SU-DHL-6 (cell line): Measurements from ENCODE around the gene PRSS57.

Experiments used
- H2AFZ ChIP-seq: fragments of 200-600 bp; sonication (generic); 2 replicates; pipeline ENCODE4 v1.6.1; 2014; ENCODE audit warnings: low read depth, mild to moderate bottlenecking, moderate library complexity, mixed read lengths, antibody characterized with exemption, low read length; ENCODE audit not compliant: severe bottlenecking
- H3F3A ChIP-seq: fragments of 200-600 bp; shearing (Covaris generic); 2 replicates; pipeline ENCODE4 v1.6.0; 2016; ENCODE audit warnings: antibody characterized with exemption, mild to moderate bottlenecking; ENCODE audit not compliant: insufficient read depth
- H3K27ac ChIP-seq: fragments of 200-600 bp; sonication (generic); 2 replicates; pipeline ENCODE4 v1.5.1; 2016; ENCODE audit warnings: low read depth, mild to moderate bottlenecking, low read length, moderate library complexity, mixed read lengths
- H3K27me3 ChIP-seq: fragments of 200-600 bp; sonication (generic), shearing (Covaris generic); 2 replicates; pipeline ENCODE4 v1.6.0; 2014; ENCODE audit warnings: mild to moderate bottlenecking, low read length
- H3K36me3 ChIP-seq: fragments of 200-600 bp; sonication (generic); 2 replicates; pipeline ENCODE4 v1.6.1; 2014; ENCODE audit warnings: mild to moderate bottlenecking, low read length, mixed read lengths
- H3K4me2 ChIP-seq: fragments of 300-600, 200-600 bp; shearing (Covaris generic), sonication (generic); 2 replicates; pipeline ENCODE4 v1.6.0; 2014; ENCODE audit warnings: low read length, low read depth, mild to moderate bottlenecking; ENCODE audit not compliant: poor library complexity, severe bottlenecking
- H3K4me3 ChIP-seq: fragments of 200-600 bp; sonication (generic); 2 replicates; pipeline ENCODE4 v1.5.1; 2014; ENCODE audit warnings: antibody characterized with exemption, low read length, mild to moderate bottlenecking, mixed read lengths; ENCODE audit not compliant: insufficient read depth, poor library complexity, severe bottlenecking
- H3K79me2 ChIP-seq: fragments of 200-600 bp; sonication (generic); 2 replicates; pipeline ENCODE4 v1.6.1; 2014; ENCODE audit warnings: mild to moderate bottlenecking, low read length, moderate library complexity; ENCODE audit not compliant: insufficient read depth
- H3K9ac ChIP-seq: fragments of 200-600 bp; sonication (generic); 2 replicates; pipeline ENCODE4 v1.7.0; 2014; ENCODE audit warnings: mild to moderate bottlenecking, low read length
- H3K9me2 ChIP-seq: fragments of 200-600 bp; sonication (generic); replicated peaks from 2 replicates; pipeline ENCODE4 v1.6.1; 2014; ENCODE audit warnings: low read length; ENCODE audit not compliant: insufficient read depth
- H3K9me3 ChIP-seq: fragments of 200-600 bp; sonication (generic); 2 replicates; pipeline ENCODE4 v1.6.1; 2014; ENCODE audit warnings: low read length, mixed read lengths; ENCODE audit not compliant: insufficient read depth
- H4K20me1 ChIP-seq: fragments of 200-600 bp; sonication (generic); 2 replicates; pipeline ENCODE4 v1.6.1; 2014; ENCODE audit warnings: low read depth, mild to moderate bottlenecking, antibody characterized with exemption, low read length, moderate library complexity, mixed read lengths
- EZH2phosphoT487 ChIP-seq: fragments of 200-600 bp; sonication (generic), shearing (Covaris generic); conservative IDR thresholded peaks from 2 replicates; pipeline ENCODE4 v1.6.1; 2018; ENCODE audit warnings: mild to moderate bottlenecking, antibody characterized with exemption, low read length, moderate library complexity, mixed read lengths
- TF ChIP-seq, protein P1 (sequence below): fragments of 200-600 bp; sonication (generic); IDR thresholded peaks from one replicate; pipeline ENCODE4 v1.5.1; 2017; ENCODE audit warnings: antibody characterized with exemption, mild to moderate bottlenecking, low read length, moderate library complexity; ENCODE audit not compliant: insufficient read depth, poor library complexity, severe bottlenecking

Gene PRSS57

DNA sequence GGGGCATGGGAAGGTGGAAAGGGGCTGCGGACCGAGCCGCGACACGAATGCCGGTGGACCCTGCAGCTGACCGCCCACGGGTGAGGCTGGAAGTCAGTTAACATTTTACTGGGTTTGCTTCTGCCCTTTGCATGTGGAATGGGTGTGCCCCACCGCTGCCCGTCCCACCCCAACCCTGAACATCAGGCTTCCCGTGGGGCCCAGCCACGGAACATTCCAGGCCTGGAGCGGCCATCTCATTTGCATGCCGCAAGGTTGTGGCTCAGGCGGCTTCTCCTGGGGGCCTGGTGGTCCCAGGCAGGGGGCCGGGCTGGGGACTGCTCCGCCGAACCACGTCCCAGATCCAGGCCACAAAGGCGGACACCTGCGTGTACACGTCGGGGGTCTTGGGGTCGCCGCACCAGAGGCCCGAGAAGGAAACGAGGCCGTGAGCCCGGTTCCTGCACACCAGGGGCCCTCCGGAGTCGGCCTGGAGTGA lies 9.8 kb downstream of the PRSS57 start:
- H3K4me3 ChIP-seq: no peak overlapping the region
- no peaks in the 10 kb centered on the region for H3K27me3 ChIP-seq
- no peak overlapping the region for H2AFZ ChIP-seq
- H3K27ac ChIP-seq: no peak overlapping the region
- H3K36me3 ChIP-seq: no peaks in the 10 kb centered on the region
- H3F3A ChIP-seq: no peaks in the 10 kb centered on the region
- H3K4me2 ChIP-seq: no peak overlapping the region
- H3K9me3 ChIP-seq: no peaks in the 10 kb centered on the region
- H4K20me1 ChIP-seq: no peaks in the 10 kb centered on the region
- H3K9me2 ChIP-seq: no peaks in the 10 kb centered on the region
- no peak for TF ChIP-seq EZH2phosphoT487
- TF ChIP-seq, protein P1, sequence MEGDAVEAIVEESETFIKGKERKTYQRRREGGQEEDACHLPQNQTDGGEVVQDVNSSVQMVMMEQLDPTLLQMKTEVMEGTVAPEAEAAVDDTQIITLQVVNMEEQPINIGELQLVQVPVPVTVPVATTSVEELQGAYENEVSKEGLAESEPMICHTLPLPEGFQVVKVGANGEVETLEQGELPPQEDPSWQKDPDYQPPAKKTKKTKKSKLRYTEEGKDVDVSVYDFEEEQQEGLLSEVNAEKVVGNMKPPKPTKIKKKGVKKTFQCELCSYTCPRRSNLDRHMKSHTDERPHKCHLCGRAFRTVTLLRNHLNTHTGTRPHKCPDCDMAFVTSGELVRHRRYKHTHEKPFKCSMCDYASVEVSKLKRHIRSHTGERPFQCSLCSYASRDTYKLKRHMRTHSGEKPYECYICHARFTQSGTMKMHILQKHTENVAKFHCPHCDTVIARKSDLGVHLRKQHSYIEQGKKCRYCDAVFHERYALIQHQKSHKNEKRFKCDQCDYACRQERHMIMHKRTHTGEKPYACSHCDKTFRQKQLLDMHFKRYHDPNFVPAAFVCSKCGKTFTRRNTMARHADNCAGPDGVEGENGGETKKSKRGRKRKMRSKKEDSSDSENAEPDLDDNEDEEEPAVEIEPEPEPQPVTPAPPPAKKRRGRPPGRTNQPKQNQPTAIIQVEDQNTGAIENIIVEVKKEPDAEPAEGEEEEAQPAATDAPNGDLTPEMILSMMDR: no peak
- no peak overlapping the region for H3K9ac ChIP-seq
- H3K79me2 ChIP-seq: no peaks in the 10 kb centered on the region

DNA sequence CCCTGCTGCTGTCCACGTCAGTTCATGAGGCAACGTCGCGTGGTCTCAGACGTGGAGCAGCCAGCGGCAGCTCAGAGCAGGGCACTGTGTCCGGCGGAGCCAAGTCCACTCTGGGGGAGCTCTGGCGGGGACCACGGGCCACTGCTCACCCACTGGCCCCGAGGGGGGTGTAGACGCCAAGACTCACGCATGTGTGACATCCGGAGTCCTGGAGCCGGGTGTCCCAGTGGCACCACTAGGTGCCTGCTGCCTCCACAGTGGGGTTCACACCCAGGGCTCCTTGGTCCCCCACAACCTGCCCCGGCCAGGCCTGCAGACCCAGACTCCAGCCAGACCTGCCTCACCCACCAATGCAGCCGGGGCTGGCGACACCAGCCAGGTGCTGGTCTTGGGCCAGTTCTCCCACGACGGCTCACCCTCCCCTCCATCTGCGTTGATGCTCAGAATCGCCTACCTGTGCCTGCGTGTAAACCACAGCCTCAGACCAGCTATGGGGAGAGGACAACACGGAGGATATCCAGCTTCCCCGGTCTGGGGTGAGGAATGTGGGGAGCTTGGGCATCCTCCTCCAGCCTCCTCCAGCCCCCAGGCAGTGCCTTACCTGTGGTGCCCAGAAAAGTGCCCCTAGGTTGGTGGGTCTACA lies 12.5 kb downstream of the PRSS57 start:
- Histone ChIP-seq H3K4me2 (no peak overlapping the region), H4K20me1 (no peaks in the 10 kb centered on the region), H3K9me2 (no peaks in the 10 kb centered on the region), H3K27me3 (no peaks in the 10 kb centered on the region), H3K36me3 (no peaks in the 10 kb centered on the region), H3K27ac (no peak overlapping the region), H3K79me2 (no peaks in the 10 kb centered on the region), H3K9me3 (no peaks in the 10 kb centered on the region), H3F3A (0 out of 2 replicates have a peak, but pooled peaks cover 8% of the 10 kb centered on the region), H2AFZ (no peak overlapping the region), H3K9ac (no peak overlapping the region), H3K4me3 (no peak overlapping the region)
- TF ChIP-seq EZH2phosphoT487: no peak
- TF ChIP-seq, protein P1: no peak

DNA sequence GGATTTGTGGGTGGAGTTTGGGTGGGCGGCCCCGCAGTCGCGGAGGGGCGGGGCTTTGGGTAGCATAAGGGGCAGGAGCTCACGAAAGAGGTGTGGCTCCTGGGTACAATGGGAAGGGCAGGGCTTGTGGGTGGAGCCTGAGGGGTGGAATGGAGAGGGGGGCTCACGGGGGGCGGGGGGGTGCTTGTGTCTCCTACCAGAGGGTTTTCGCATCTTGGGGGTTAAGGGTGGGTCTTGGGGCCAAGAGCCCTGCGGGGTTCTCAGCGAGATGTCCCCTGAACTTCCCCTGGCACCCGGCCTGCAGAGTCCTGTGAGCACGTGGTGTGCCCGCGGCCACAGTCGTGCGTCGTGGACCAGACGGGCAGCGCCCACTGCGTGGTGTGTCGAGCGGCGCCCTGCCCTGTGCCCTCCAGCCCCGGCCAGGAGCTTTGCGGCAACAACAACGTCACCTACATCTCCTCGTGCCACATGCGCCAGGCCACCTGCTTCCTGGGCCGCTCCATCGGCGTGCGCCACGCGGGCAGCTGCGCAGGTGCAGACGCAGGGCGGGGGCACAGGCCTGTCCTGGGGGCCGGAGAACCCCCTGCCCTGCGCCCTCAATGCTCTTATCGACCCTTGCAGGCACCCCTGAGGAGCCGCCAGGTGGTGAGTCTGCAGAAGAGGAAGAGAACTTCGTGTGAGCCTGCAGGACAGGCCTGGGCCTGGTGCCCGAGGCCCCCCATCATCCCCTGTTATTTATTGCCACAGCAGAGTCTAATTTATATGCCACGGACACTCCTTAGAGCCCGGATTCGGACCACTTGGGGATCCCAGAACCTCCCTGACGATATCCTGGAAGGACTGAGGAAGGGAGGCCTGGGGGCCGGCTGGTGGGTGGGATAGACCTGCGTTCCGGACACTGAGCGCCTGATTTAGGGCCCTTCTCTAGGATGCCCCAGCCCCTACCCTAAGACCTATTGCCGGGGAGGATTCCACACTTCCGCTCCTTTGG lies 13.9 kb downstream of the PRSS57 start:
- Histone ChIP-seq H3K79me2 (no peaks in the 10 kb centered on the region), H3K36me3 (no peaks in the 10 kb centered on the region), H3K27me3 (no peaks in the 10 kb centered on the region), H3K4me3 (peak overlapping the region; percentile 56), H3K27ac (no peak overlapping the region; the same call in 1 of the 2 replicates), H3K4me2 (peak overlapping the region; percentile 66), H3K9ac (peak overlapping the region; percentile 49; the same call in 1 of the 2 replicates), H3K9me3 (no peaks in the 10 kb centered on the region), H3F3A (0 out of 2 replicates have a peak, but pooled peaks cover 9% of the 10 kb centered on the region), H2AFZ (peak overlapping the region; percentile 91), H3K9me2 (no peaks in the 10 kb centered on the region), H4K20me1 (no peaks in the 10 kb centered on the region)
- TF ChIP-seq, protein P1: no peak
- no peak for TF ChIP-seq EZH2phosphoT487
